GM19438 (cell line): ENCODE measurements around the gene CCDC88A.
"Not testable (repeated sequence)": the region's sequence is repeated elsewhere in the genome, so short reads cannot be mapped to it uniquely, and the experiment has no call there.

Experiments
- ATAC-seq: cut with Tn5 transposase; IDR thresholded peaks from one replicate; pipeline ENCODE4 v1.9.1; 2021; ENCODE audit warnings: low read depth; ENCODE audit not compliant: unreplicated experiment

CCDC88A gene

DNA sequence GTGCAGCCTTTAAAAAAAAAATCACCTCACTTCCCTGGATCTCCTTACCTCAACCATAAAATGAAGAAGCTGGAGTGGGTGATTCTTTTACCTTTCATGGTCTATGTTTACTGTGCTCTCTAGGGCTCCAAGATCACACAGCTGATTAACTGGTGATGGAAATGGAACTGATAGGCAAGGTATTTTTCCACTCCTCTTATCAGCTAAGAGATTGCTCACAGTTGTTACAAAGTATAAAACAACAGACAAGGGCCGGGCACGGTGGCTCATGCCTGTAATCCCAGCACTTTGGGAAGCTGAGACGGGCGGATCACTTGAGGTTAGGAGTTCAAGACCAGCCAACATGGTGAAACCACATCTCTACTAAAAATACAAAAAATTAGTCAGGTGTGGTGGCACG, 172.6 kb downstream of the CCDC88A start:
- ATAC-seq: no peak

DNA sequence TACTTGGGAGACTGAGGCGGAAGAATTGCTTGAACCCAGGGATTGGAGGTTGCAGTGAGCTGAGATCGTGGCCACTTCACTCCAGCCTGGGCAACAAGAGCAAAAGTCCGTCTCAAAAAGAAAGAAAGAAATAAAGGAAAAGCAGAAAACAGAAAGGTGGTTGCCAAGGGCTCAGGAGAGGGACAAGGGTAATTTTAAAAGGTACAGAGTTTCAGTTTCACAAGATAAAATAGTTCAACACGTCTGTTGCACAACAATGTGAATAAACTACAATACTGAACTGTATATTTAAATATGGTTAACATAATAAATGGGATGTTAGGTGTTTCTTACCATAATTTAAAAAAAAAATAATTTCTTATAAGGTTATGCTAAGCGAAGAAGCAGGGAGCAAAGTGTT, 174.2 kb downstream of the CCDC88A start:
- ATAC-seq: no peak

DNA sequence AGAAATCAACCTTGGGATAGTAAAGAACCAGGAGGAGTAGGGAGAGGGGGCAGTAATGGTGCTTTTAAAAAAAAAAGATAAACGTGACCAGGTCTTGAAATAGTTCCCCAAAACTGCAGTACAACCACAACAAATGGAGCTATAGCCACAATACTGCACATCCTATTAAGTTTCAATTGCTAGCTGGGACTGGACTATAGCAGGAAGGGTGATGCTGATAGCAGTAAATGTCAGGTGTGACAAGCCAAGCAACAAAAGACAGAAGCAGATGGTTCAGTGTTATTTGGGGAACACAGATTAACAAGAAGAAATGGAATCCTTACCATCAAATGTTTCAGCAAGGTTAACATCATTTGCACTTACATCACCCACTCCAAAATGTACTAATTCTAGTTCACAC, 177.0 kb downstream of the CCDC88A start:
- ATAC-seq: no peak

DNA sequence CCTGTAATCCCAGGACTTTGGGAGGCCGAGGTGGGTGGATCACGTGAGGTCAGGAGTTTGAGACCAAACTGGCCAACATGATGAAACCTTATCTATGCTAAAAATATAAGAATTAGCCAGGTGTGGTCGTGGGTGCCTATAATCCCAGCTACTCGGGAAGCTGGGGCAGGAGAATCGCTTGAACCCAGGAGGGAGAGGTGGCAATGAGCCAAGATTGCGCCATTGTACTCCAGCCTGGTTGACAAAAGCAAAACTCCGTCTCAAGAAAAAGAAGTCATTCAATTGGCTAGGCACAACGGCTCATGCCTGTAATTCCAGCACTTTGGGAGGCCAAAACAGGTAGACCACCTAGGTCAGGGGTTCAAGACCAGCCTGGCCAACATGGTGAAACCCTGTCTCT, 178.1 kb downstream of the CCDC88A start:
- ATAC-seq: not testable (repeated sequence)

DNA sequence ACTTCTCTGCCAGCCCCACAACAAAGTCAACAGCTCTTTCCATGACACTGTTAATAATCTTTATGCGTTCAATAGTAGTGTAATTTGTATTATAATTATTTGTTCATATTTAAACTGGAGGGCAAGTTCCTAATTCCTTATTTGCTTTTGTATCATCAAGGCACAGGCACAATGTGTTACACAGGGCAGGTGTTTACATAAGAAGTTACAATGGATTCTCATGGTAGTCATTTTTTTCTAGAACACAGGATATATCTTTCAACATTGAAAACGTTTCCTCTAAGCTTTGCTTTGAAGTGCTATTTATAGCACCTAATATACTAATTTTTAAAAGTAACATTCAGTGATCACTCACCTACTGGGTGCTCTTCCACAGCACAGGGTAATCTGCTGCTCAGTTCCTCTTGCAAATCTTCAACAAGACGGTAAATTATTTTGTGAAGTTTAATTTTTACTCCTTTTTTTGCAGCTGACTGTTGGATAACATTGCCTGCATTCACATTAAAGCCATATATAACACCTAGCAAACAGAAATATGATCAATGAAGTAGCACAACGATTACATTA, 179.9 kb downstream of the CCDC88A start:
- ATAC-seq: no peak
